Endothelial cell of umbilical vein (primary cell): Measurements from ENCODE around the gene HOXB7. TPM values are rescaled to one million over a fixed set of nuclear protein-coding genes. Genes with fewer than 3 reads are reported as not detected.

ENCODE experiments used
- BruUV-seq: library from RNA; stranded (reverse); fragments of 400-500 nt; replicated peaks from 2 replicates; lab custom pipeline; 2021; lab: Mats Ljungman, UMichigan
- CTCF ChIA-PET: fragments of 300-600, 350-600 bp; sonication (Branson Sonifier 250); formaldehyde crosslinking; loops from one replicate; lab custom pipeline; 2021; ENCODE audit warnings: antibody characterized with exemption, inconsistent platforms; lab: Charles Lee
- POLR2A ChIA-PET: fragments of 300-600, 350-600 bp; sonication (Branson Sonifier 250); formaldehyde crosslinking; loops from one replicate; lab custom pipeline; 2021; ENCODE audit warnings: antibody characterized with exemption, inconsistent platforms; lab: Charles Lee
- DNase-seq: peaks from one replicate; pipeline ENCODE4 v3.0.0-alpha.2; 2011; ENCODE audit warnings: low read depth, low spot score
- FAIRE-seq: peaks from 2 replicates; lab custom pipeline; 2011; peaks lifted over from hg19 to GRCh38; lab: Jason Lieb, UNC
- H2AFZ ChIP-seq: 2 replicates; pipeline ENCODE4 v1.6.0; 2012; ENCODE audit warnings: low read depth, low read length, control low read depth, inconsistent platforms
- H3K27ac ChIP-seq: 2 replicates; pipeline ENCODE4 v1.5.1; 2011; ENCODE audit warnings: low read depth, mild to moderate bottlenecking, control low read depth, low read length, moderate library complexity; ENCODE audit not compliant: insufficient read depth
- H3K27me3 ChIP-seq, 2 experiments: 2 replicates each; pipeline versions ENCODE4 v1.6.0 to v1.6.1; 2011; ENCODE audit warnings: low read length in 2 of 2, mixed read lengths in 1 of 2; ENCODE audit not compliant: control insufficient read depth in 2 of 2, insufficient read depth in 2 of 2
- H3K36me3 ChIP-seq, 2 experiments: 2 replicates in 1 of 2; 3 replicates in 1 of 2; pipeline ENCODE4 v1.5.1; 2011; ENCODE audit warnings: low read length in 2 of 2, mild to moderate bottlenecking in 1 of 2, moderate library complexity in 1 of 2; ENCODE audit not compliant: control insufficient read depth in 2 of 2, insufficient read depth in 2 of 2; ENCODE audit errors: extremely low read depth in 1 of 2
- H3K4me1 ChIP-seq: 3 replicates; pipeline ENCODE4 v1.5.1; 2011; ENCODE audit warnings: mild to moderate bottlenecking, low read length; ENCODE audit not compliant: control insufficient read depth, insufficient read depth; ENCODE audit errors: extremely low read depth
- H3K4me2 ChIP-seq: 2 replicates; pipeline ENCODE4 v1.6.1; 2011; ENCODE audit warnings: low read length, control low read depth, mixed read lengths; ENCODE audit not compliant: insufficient read depth
- H3K4me3 ChIP-seq, 3 experiments: fragments of 200-600 bp in 1 of 3; sonication (generic), shearing (Covaris generic) in 1 of 3; replicated peaks in 1 of 3; 2 replicates each; pipeline ENCODE4 v1.5.1; 2011 to 2016; ENCODE audit warnings: control low read depth in 3 of 3, low read length in 3 of 3, mild to moderate bottlenecking in 2 of 3, inconsistent platforms in 1 of 3, low read depth in 1 of 3, moderate library complexity in 1 of 3; ENCODE audit not compliant: insufficient read depth in 1 of 3
- H3K79me2 ChIP-seq: 2 replicates; pipeline ENCODE4 v1.6.0; 2012; ENCODE audit warnings: low read length, inconsistent platforms; ENCODE audit not compliant: control insufficient read depth, insufficient read depth
- H3K9ac ChIP-seq: replicated peaks from 2 replicates; pipeline ENCODE3; 2011; ENCODE audit warnings: low read length, control low read depth; ENCODE audit not compliant: insufficient read depth; ENCODE audit errors: extremely low read depth
- H3K9me1 ChIP-seq: replicated peaks from 3 replicates; pipeline ENCODE4 v1.6.0; 2011; ENCODE audit warnings: mild to moderate bottlenecking, low read length; ENCODE audit not compliant: control insufficient read depth, insufficient read depth; ENCODE audit errors: extremely low read depth
- H3K9me3 ChIP-seq: replicated peaks from 2 replicates; pipeline ENCODE4 v1.5.1; 2012; ENCODE audit warnings: low read length, inconsistent platforms; ENCODE audit not compliant: control insufficient read depth, insufficient read depth
- H4K20me1 ChIP-seq: replicated peaks from 2 replicates; pipeline ENCODE3; 2011; ENCODE audit warnings: mild to moderate bottlenecking, low read length; ENCODE audit not compliant: control insufficient read depth, insufficient read depth; ENCODE audit errors: extremely low read depth
- EZH2 ChIP-seq: IDR thresholded peaks from 2 replicates; pipeline ENCODE4 v1.6.1; 2012; ENCODE audit warnings: borderline replicate concordance, low read depth, mild to moderate bottlenecking, moderate library complexity, low read length, inconsistent platforms; ENCODE audit not compliant: severe bottlenecking
- FOS ChIP-seq: IDR thresholded peaks from 2 replicates; pipeline ENCODE4 v1.6.1; 2011; ENCODE audit warnings: mild to moderate bottlenecking, low read length, moderate library complexity, borderline replicate concordance; ENCODE audit not compliant: insufficient read depth
- GATA2 ChIP-seq: IDR thresholded peaks from 2 replicates; pipeline ENCODE4 v1.7.0; 2011; ENCODE audit warnings: low read depth, mild to moderate bottlenecking, moderate library complexity, mixed read lengths, low read length; ENCODE audit not compliant: insufficient read length, insufficient read depth
- JUN ChIP-seq: IDR thresholded peaks from 2 replicates; pipeline ENCODE4 v1.6.1; 2011; ENCODE audit warnings: borderline replicate concordance, low read depth; ENCODE audit not compliant: insufficient read length, insufficient read depth
- MYC ChIP-seq: IDR thresholded peaks from one replicate; pipeline ENCODE4 v1.6.1; 2011; ENCODE audit warnings: mild to moderate bottlenecking, low read depth, low read length
- POLR2A ChIP-seq: IDR thresholded peaks from 2 replicates; pipeline ENCODE4 v1.6.1; 2012; ENCODE audit warnings: low read depth, mild to moderate bottlenecking, control low read depth, low read length
- POLR2AphosphoS5 ChIP-seq: IDR thresholded peaks from 2 replicates; pipeline ENCODE4 v1.6.1; 2012; ENCODE audit warnings: low read depth, mild to moderate bottlenecking, control low read depth, low read length, moderate library complexity; ENCODE audit not compliant: insufficient read depth
- dilution Hi-C: fragments of 300-500 bp; cut with MboI; formaldehyde crosslinking; loops from one replicate; pipeline ENCODE4 v1.15.0; 2019; ENCODE audit warnings: low sequenced_read_pairs; ENCODE audit not compliant: extremely low pct_ligation_motif_present
- intact Hi-C: fragments of 100-400 bp; cut with micrococcal nuclease; formaldehyde crosslinking; loops from one replicate; pipeline ENCODE4 v1.10.0; 2022
- polyA plus RNA-seq, 4 experiments: library from polyadenylated mRNA; depleted of rRNA in 3 of 4; stranded (reverse) in 3 of 4; unstranded in 1 of 4; fragments of >200 nt; gene quantifications; 2 replicates each; pipeline versions ENCODE4 v1.2.1 to v1.2.3, GENCODE V29; 2011 to 2012; ENCODE audit warnings: missing spikeins in 1 of 4
- total RNA-seq: library from RNA; stranded (reverse); gene quantifications from 2 replicates; pipeline ENCODE4 v1.2.3, GENCODE V29; 2021
- TF ChIP-seq, protein P1 (sequence below), 2 donors: IDR thresholded peaks; 1 replicate in 1 of 2; 2 replicates in 1 of 2; pipeline ENCODE4 v1.5.1; 2011; ENCODE audit warnings: low read length in 2 of 2, mild to moderate bottlenecking in 2 of 2, moderate library complexity in 2 of 2, control low read depth in 1 of 2, inconsistent platforms in 1 of 2, low read depth in 1 of 2; ENCODE audit not compliant: insufficient read depth in 1 of 2; ENCODE audit errors: extremely low read depth in 1 of 2
- TF ChIP-seq, protein P2 (sequence below): IDR thresholded peaks from 2 replicates; pipeline ENCODE4 v1.6.1; 2011; ENCODE audit not compliant: insufficient read depth, insufficient read length

Gene HOXB7
- total and polyA plus RNA-seq, 2 donors (not counting 3 experiments of a cell fraction or from before 2014, with no cell fraction given), result 23.5 to 24.5 TPM

DNA sequence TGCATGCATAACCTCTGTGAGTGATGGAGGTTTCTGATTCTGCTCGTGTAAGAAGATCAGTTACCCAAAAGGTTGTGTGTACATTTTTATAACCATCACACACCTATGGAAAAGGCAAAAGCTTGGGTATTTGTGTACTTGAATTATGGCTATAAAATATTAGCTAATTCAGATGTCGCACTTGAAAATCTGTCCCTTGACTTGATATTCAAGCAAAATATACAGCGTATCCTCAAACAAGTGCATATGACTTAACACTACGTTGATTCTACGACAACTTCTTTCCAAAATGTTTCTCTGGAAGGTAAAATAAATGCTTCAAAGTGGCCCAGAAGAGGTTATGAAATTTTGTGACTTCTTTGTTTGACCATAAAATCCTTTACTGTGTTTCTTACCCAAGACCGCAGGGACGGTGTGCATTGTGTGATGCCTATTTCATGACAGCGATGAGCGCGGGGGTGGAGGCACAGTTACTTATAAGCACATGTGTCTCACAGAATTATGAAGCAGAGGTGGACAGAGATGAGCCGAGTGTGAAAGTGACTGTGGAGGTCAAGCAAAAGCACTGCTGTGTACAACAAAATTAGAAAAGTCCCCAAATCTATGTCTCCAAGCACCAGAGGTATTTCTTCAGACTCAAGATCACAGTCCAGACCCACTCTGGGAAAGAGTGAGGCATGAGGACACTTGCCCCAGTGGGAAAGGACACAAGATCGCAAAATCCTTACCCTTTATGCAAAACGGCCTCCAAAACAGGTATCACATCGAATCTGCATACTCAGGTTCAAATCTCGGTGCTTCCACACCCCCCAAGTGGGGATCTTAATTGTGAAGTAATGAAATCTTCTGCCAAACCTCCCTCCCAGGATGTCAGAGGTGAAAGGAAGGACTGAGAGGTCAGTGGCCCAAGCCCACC lies 19.4 kb upstream of the HOXB7 start:
- H4K20me1 ChIP-seq, result no peaks in the 10 kb centered on the region
- H3K4me3 ChIP-seq, result no peak overlapping the region
- H3K9me1 ChIP-seq, result no peaks in the 10 kb centered on the region
- H3K9ac ChIP-seq, result no peak overlapping the region
- ChIA-PET CTCF (interaction anchor here (0.7 to 1.0 kb wide), 3 partner anchors 248 to 604 kb away, joined by 3 to 4 read pairs (median 4); no protein-coding TSS in a partner anchor), POLR2A (no interaction called here)
- H3K27ac ChIP-seq, result no peak overlapping the region
- H3K36me3 ChIP-seq, result no peaks in the 10 kb centered on the region
- H3K27me3 ChIP-seq, result peaks cover 65 to 93% of the 10 kb centered on the region in 2 experiments
- no TSS peak for BruUV-seq
- no peak overlapping the region for H2AFZ ChIP-seq
- no peak overlapping the region for H3K4me2 ChIP-seq
- no peaks in the 10 kb centered on the region for H3K9me3 ChIP-seq
- dilution Hi-C loops (no loop called here), intact Hi-C loops (no loop called here)
- no peak for TF ChIP-seq FOS
- no peaks in the 10 kb centered on the region for H3K79me2 ChIP-seq
- no peak for FAIRE-seq
- DNase-seq, result no peak
- peaks cover 8% of the 10 kb centered on the region for H3K4me1 ChIP-seq

DNA sequence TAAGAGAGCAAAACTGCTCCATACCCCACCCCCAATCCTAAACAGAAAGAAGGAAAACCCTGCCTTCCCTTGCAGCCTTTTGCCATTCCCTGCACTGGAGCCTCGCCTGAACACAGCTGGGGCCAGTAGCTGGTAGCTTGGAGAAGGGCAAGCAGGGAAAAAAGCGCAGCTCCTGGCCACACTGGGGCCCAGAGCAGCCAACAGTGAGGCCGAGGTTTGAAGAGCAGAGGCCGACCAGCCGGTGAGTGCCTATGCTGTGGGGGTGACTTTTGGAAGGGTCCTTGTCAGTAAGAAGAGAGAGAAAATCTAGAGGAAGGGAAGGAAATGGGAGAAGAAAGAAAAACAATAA lies 18.6 kb upstream of the HOXB7 start:
- intact Hi-C loops (no loop called here), dilution Hi-C loops (no loop called here)
- Histone ChIP-seq H2AFZ (no peak overlapping the region), H3K79me2 (no peaks in the 10 kb centered on the region), H3K27me3 (peaks cover 63 to 93% of the 10 kb centered on the region in 2 experiments), H3K9me3 (no peaks in the 10 kb centered on the region), H3K4me1 (peaks cover 13% of the 10 kb centered on the region), H3K4me2 (no peak overlapping the region), H3K4me3 (no peak overlapping the region), H3K27ac (no peak overlapping the region), H3K9ac (no peak overlapping the region), H4K20me1 (no peaks in the 10 kb centered on the region), H3K9me1 (no peaks in the 10 kb centered on the region), H3K36me3 (no peaks in the 10 kb centered on the region)
- TF ChIP-seq GATA2 (no peak), POLR2A (no peak), MYC (no peak), FOS (no peak), POLR2AphosphoS5 (no peak), JUN (no peak), EZH2 (no peak)
- TF ChIP-seq, protein P1, sequence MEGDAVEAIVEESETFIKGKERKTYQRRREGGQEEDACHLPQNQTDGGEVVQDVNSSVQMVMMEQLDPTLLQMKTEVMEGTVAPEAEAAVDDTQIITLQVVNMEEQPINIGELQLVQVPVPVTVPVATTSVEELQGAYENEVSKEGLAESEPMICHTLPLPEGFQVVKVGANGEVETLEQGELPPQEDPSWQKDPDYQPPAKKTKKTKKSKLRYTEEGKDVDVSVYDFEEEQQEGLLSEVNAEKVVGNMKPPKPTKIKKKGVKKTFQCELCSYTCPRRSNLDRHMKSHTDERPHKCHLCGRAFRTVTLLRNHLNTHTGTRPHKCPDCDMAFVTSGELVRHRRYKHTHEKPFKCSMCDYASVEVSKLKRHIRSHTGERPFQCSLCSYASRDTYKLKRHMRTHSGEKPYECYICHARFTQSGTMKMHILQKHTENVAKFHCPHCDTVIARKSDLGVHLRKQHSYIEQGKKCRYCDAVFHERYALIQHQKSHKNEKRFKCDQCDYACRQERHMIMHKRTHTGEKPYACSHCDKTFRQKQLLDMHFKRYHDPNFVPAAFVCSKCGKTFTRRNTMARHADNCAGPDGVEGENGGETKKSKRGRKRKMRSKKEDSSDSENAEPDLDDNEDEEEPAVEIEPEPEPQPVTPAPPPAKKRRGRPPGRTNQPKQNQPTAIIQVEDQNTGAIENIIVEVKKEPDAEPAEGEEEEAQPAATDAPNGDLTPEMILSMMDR (IDR thresholded peaks at IDR 0.05; ENCODE audit: extremely low read depth in 1 of 2, insufficient read depth in 1 of 2, low read depth in 1 of 2, low read length in 2 of 2), result no peak
- TF ChIP-seq, protein P2, sequence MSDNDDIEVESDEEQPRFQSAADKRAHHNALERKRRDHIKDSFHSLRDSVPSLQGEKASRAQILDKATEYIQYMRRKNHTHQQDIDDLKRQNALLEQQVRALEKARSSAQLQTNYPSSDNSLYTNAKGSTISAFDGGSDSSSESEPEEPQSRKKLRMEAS, result no peak
- CTCF ChIA-PET, result interaction anchor here (0.7 to 1.0 kb wide), 3 partner anchors 249 to 603 kb away, joined by 3 to 4 read pairs (median 4); no protein-coding TSS in a partner anchor
- no peak for FAIRE-seq
- BruUV-seq, result no TSS peak
- no peak for DNase-seq
- POLR2A ChIA-PET, result no interaction called here
